WTC11 (cell line): ENCODE data around the gene SLC2A9. TPM values are rescaled to one million over a fixed set of nuclear protein-coding genes. Genes with fewer than 3 reads are reported as not detected.

Source experiments
- ATAC-seq: fragments of 200-7000 bp; cut with Tn5 transposase; 2 replicates; pipeline ENCODE4 v1.10.0; 2021; ENCODE audit warnings: mild to moderate bottlenecking, moderate library complexity
- CTCF ChIA-PET: fragments of 300-600 bp; sonication (Branson Sonifier 250); formaldehyde crosslinking; loops from one replicate; lab custom pipeline; 2021; ENCODE audit warnings: antibody characterized with exemption; lab: Charles Lee
- POLR2A ChIA-PET: fragments of 350-600 bp; sonication (Branson Sonifier 250); formaldehyde crosslinking; loops from one replicate; lab custom pipeline; 2021; ENCODE audit warnings: antibody characterized with exemption; lab: Charles Lee
- DNase-seq: peaks from one replicate; pipeline ENCODE4 v3.0.0; 2021; ENCODE audit warnings: low spot score
- H3K27ac Mint-ChIP-seq: 2 replicates; pipeline ENCODE4 v1.8.0; 2021; ENCODE audit warnings: mixed read lengths
- H3K27me3 Mint-ChIP-seq: 2 replicates; pipeline ENCODE4 v1.8.0; 2021; ENCODE audit warnings: low read depth, mild to moderate bottlenecking, moderate library complexity, mixed read lengths
- H3K36me3 Mint-ChIP-seq: 2 replicates; pipeline ENCODE4 v1.8.0; 2021; ENCODE audit warnings: mixed read lengths
- H3K4me1 Mint-ChIP-seq: 2 replicates; pipeline ENCODE4 v1.8.0; 2022; ENCODE audit warnings: mixed read lengths
- H3K4me3 Mint-ChIP-seq: 2 replicates; pipeline ENCODE4 v1.8.0; 2021; ENCODE audit warnings: mild to moderate bottlenecking, moderate library complexity, mixed read lengths
- H3K9me3 Mint-ChIP-seq: 2 replicates; pipeline ENCODE4 v1.8.0; 2021; ENCODE audit warnings: mixed read lengths
- AFF4 ChIP-seq: sonication (generic); formaldehyde crosslinking; IDR thresholded peaks from 2 replicates; pipeline ENCODE4 v1.8.1; 2023; ENCODE audit warnings: mild to moderate bottlenecking, missing genetic modification reagents, borderline replicate concordance
- CREM ChIP-seq: sonication (generic); formaldehyde crosslinking; IDR thresholded peaks from 2 replicates; pipeline ENCODE4 v1.8.1; 2022; ENCODE audit warnings: mild to moderate bottlenecking, missing genetic modification reagents, moderate library complexity
- ELF4 ChIP-seq: sonication (generic); formaldehyde crosslinking; IDR thresholded peaks from 2 replicates; pipeline ENCODE4 v1.8.1; 2022; ENCODE audit warnings: low read depth, mild to moderate bottlenecking, moderate library complexity, missing genetic modification reagents
- ESRRA ChIP-seq: sonication (generic); formaldehyde crosslinking; IDR thresholded peaks from 2 replicates; pipeline ENCODE4 v1.8.1; 2022; ENCODE audit warnings: mild to moderate bottlenecking, missing genetic modification reagents, borderline replicate concordance
- FOXP4 ChIP-seq: sonication (generic); formaldehyde crosslinking; IDR thresholded peaks from 2 replicates; pipeline ENCODE4 v1.8.0; 2022; ENCODE audit warnings: mild to moderate bottlenecking, missing genetic modification reagents
- IRF1 ChIP-seq: sonication (generic); formaldehyde crosslinking; IDR thresholded peaks from 2 replicates; pipeline ENCODE4 v1.8.0; 2023; ENCODE audit warnings: missing genetic modification reagents
- MLX ChIP-seq: sonication (generic); formaldehyde crosslinking; IDR thresholded peaks from 2 replicates; pipeline ENCODE4 v1.8.1; 2023; ENCODE audit warnings: mild to moderate bottlenecking, missing genetic modification reagents, moderate library complexity
- MYBL2 ChIP-seq: sonication (generic); formaldehyde crosslinking; IDR thresholded peaks from 2 replicates; pipeline ENCODE4 v1.8.1; 2023; ENCODE audit warnings: mild to moderate bottlenecking, moderate library complexity, missing genetic modification reagents
- NFE2L1 ChIP-seq: sonication (generic); formaldehyde crosslinking; IDR thresholded peaks from 2 replicates; pipeline ENCODE4 v1.8.1; 2023; ENCODE audit warnings: missing genetic modification reagents
- OVOL2 ChIP-seq: fragments of 250-450 bp; sonication (Bioruptor Pico); IDR thresholded peaks from 2 replicates; pipeline ENCODE4 v1.9.0; 2021; ENCODE audit warnings: mild to moderate bottlenecking, borderline replicate concordance
- RORB ChIP-seq: fragments of 250-450 bp; sonication (Bioruptor Pico); IDR thresholded peaks from 2 replicates; pipeline ENCODE4 v1.9.0; 2021; ENCODE audit warnings: mild to moderate bottlenecking
- SMAD3 ChIP-seq: sonication (generic); formaldehyde crosslinking; IDR thresholded peaks from 2 replicates; pipeline ENCODE4 v1.8.0; 2022; ENCODE audit warnings: missing genetic modification reagents, mild to moderate bottlenecking, borderline replicate concordance
- TEAD1 ChIP-seq: sonication (generic); formaldehyde crosslinking; IDR thresholded peaks from 2 replicates; pipeline ENCODE4 v1.8.0; 2022; ENCODE audit warnings: mild to moderate bottlenecking, missing genetic modification reagents
- TEAD4 ChIP-seq: sonication (generic); formaldehyde crosslinking; IDR thresholded peaks from 2 replicates; pipeline ENCODE4 v1.8.0; 2022; ENCODE audit warnings: mild to moderate bottlenecking, missing genetic modification reagents
- USF1 ChIP-seq: sonication (generic); formaldehyde crosslinking; IDR thresholded peaks from 2 replicates; pipeline ENCODE4 v1.8.0; 2022; ENCODE audit warnings: mild to moderate bottlenecking, missing genetic modification reagents
- ZMAT4 ChIP-seq: fragments of 250-450 bp; sonication (Bioruptor Pico); IDR thresholded peaks from 2 replicates; pipeline ENCODE4 v1.9.0; 2021; ENCODE audit warnings: mild to moderate bottlenecking
- ZNF232 ChIP-seq: sonication (generic); formaldehyde crosslinking; IDR thresholded peaks from 2 replicates; pipeline ENCODE4 v1.8.0; 2022; ENCODE audit warnings: mild to moderate bottlenecking, missing genetic modification reagents
- ZNF532 ChIP-seq: fragments of 250-450 bp; sonication (Bioruptor Pico); IDR thresholded peaks from 2 replicates; pipeline ENCODE4 v1.9.0; 2021; ENCODE audit warnings: mild to moderate bottlenecking, borderline replicate concordance
- total RNA-seq: library from RNA; stranded (reverse); gene quantifications from 3 replicates; pipeline ENCODE4 v1.2.3, GENCODE V29; 2021

SLC2A9 gene
- total RNA-seq, 1 experiment from 2014 or later = not detected

- Mint-ChIP-seq H3K9me3 (peaks cover 3% of the 10 kb centered on the region; the same call in 1 of the 2 replicates), H3K27me3 (no peaks in the 10 kb centered on the region; the same call in 1 of the 2 replicates), H3K27ac (no peak overlapping the region), H3K4me3 (no peak overlapping the region), H3K4me1 (peaks cover 3% of the 10 kb centered on the region), H3K36me3 (no peaks in the 10 kb centered on the region)
- ChIA-PET POLR2A (no interaction called here), CTCF (no interaction called here)
- DNase-seq (no peak), ATAC-seq (no peak)
- TF ChIP-seq IRF1 = no peak
These were observed 35.2 kb upstream of the SLC2A9 start for GRCh38 chr4:10056334-10057022.

GRCh38 chr4:10055871-10056270, 34.6 kb upstream of the SLC2A9 start:
- no peak for DNase-seq
- Mint-ChIP-seq H3K9me3 (peaks cover 3% of the 10 kb centered on the region; the same call in 1 of the 2 replicates), H3K4me3 (no peak overlapping the region), H3K27me3 (no peaks in the 10 kb centered on the region; the same call in 1 of the 2 replicates), H3K27ac (no peak overlapping the region), H3K36me3 (no peaks in the 10 kb centered on the region), H3K4me1 (peaks cover 6% of the 10 kb centered on the region)
- no peak for TF ChIP-seq CREM
- no peak for TF ChIP-seq MYBL2 (CRISPR knock-in tag)
- no peak for TF ChIP-seq ESRRA (CRISPR knock-in tag)
- no peak for TF ChIP-seq MLX
- no peak for TF ChIP-seq NFE2L1
- POLR2A ChIA-PET = no interaction called here
- ATAC-seq = no peak
- CTCF ChIA-PET = no interaction called here

GRCh38 chr4:10054571-10055041, 33.3 kb upstream of the SLC2A9 start:
- H3K9me3 Mint-ChIP-seq = peaks cover 3% of the 10 kb centered on the region; the same call in 1 of the 2 replicates
- H3K4me3 Mint-ChIP-seq = no peak overlapping the region
- ChIA-PET CTCF (no interaction called here), POLR2A (interaction anchor here (0.5 kb wide), 1 partner anchor 513 kb away, joined by 4 read pairs; no protein-coding TSS in a partner anchor)
- H3K27me3 Mint-ChIP-seq = no peaks in the 10 kb centered on the region; the same call in 1 of the 2 replicates
- no peaks in the 10 kb centered on the region for H3K36me3 Mint-ChIP-seq
- DNase-seq (no peak), ATAC-seq (no peak)
- no peak overlapping the region for H3K27ac Mint-ChIP-seq
- H3K4me1 Mint-ChIP-seq = peaks cover 18% of the 10 kb centered on the region
- TF ChIP-seq ZNF532 (CRISPR knock-in tag) = no peak
- no peak for TF ChIP-seq MYBL2 (CRISPR knock-in tag)
- no peak for TF ChIP-seq ZNF232
- TF ChIP-seq USF1 (CRISPR knock-in tag) = no peak
- TF ChIP-seq AFF4 (CRISPR knock-in tag) = no peak
- no peak for TF ChIP-seq FOXP4
- TF ChIP-seq ESRRA (CRISPR knock-in tag) = no peak
- no peak for TF ChIP-seq TEAD1 (CRISPR knock-in tag)
- no peak for TF ChIP-seq OVOL2 (CRISPR knock-in tag)
- TF ChIP-seq ZMAT4 (CRISPR knock-in tag) = no peak
- TF ChIP-seq TEAD4 (CRISPR knock-in tag) = no peak
- TF ChIP-seq ELF4 (CRISPR knock-in tag) = no peak
- no peak for TF ChIP-seq SMAD3
- no peak for TF ChIP-seq RORB (CRISPR knock-in tag)
